Heart right ventricle (tissue), 16 donors: ENCODE results near the gene TIMM44. TPM values are rescaled to one million over a fixed set of nuclear protein-coding genes. Genes with fewer than 3 reads are reported as not detected.

ENCODE experiments used
- ATAC-seq, 8 donors: fragments of 200-7000 bp; cut with Tn5 transposase; one replicate each; pipeline ENCODE4 v1.9.1; 2020; ENCODE audit warnings: mild to moderate bottlenecking in 8 of 8, moderate library complexity in 8 of 8, moderate number of reproducible peaks in 1 of 8
- DNase-seq, 2 donors: peaks; one replicate each; pipeline ENCODE4 v3.0.0-alpha.2; 2020
- H3K27ac ChIP-seq, 10 donors: fragments of 200-600 bp; sonication (generic) in 2 of 10; one replicate each; pipeline versions ENCODE4 v1.5.0 to v1.8.0; 2020 to 2022; ENCODE audit warnings: mild to moderate bottlenecking in 3 of 10
- H3K27me3 ChIP-seq, 7 donors: fragments of 200-600 bp; one replicate each; pipeline ENCODE4 v1.8.0; 2021 to 2022; ENCODE audit warnings: mild to moderate bottlenecking in 2 of 7
- H3K36me3 ChIP-seq, 9 donors: fragments of 200-600 bp; sonication (generic) in 1 of 9; one replicate each; pipeline versions ENCODE4 v1.5.0 to v1.8.0; 2020 to 2022; ENCODE audit warnings: mild to moderate bottlenecking in 2 of 9
- H3K4me1 ChIP-seq, 9 donors: fragments of 200-600 bp; sonication (generic) in 1 of 9; one replicate each; pipeline versions ENCODE4 v1.5.0 to v1.8.0; 2020 to 2022; ENCODE audit warnings: mild to moderate bottlenecking in 4 of 9
- H3K4me3 ChIP-seq, 10 donors: fragments of 200-600 bp; sonication (generic) in 2 of 10; one replicate each; pipeline versions ENCODE4 v1.5.0 to v1.8.0; 2020 to 2022; ENCODE audit warnings: mild to moderate bottlenecking in 7 of 10, moderate library complexity in 2 of 10
- H3K9me3 ChIP-seq, 11 donors: fragments of 200-600 bp in 10 of 11; sonication (generic) in 2 of 11; one replicate each; pipeline versions ENCODE4 v1.5.0 to v1.8.0; 2013 to 2022; ENCODE audit warnings: mild to moderate bottlenecking in 2 of 11, control low read depth in 1 of 11, moderate library complexity in 1 of 11
- WGBS, 2 donors: extraction: QIAGEN DNeasy Blood & Tissue Kit; methylation state at CpG; one replicate each; pipeline ENCODE4 v1.1.7; 2013; ENCODE audit warnings: inconsistent platforms in 1 of 2; 5-methylcytosine and 5-hydroxymethylcytosine counted together
- intact Hi-C, 10 donors: fragments of 100-400 bp; cut with DNase I; formaldehyde crosslinking; loops; one replicate each; pipeline versions ENCODE4 v1.11.1 to v1.14.2; 2022
- polyA plus RNA-seq, 2 donors: library from polyadenylated mRNA; stranded (reverse); fragments of 200-250 nt; gene quantifications; one replicate each; pipeline ENCODE4 v1.2.3, GENCODE V29; 2013
- total RNA-seq, 10 donors: library from RNA; stranded (reverse); fragmentation: NEBNext Ultra II Directional in 3 of 10; extraction: Animal tissue kit (Norgen Biotek cat#: 25700) in 3 of 10; gene quantifications; one replicate each; pipeline versions ENCODE4 v1.2.1 to v1.2.4, GENCODE V29; 2021 to 2023
- TF ChIP-seq, protein P1 (sequence below), 9 donors: fragments of 200-600 bp; sonication (generic) in 2 of 9; IDR thresholded peaks; one replicate each; pipeline versions ENCODE4 v1.5.0 to v1.8.0; 2021 to 2022; ENCODE audit warnings: antibody characterized with exemption in 9 of 9, mild to moderate bottlenecking in 5 of 9, moderate library complexity in 1 of 9
- donor health status: Arrhythmogenic right ventricular cardiomyopathy.
- donor health status: ischemic (EF 13 %, LVEDD 7.1; RV severe dilation, severe dysfunction).
- donor health status: healthy with polysubstance abuse.
- donor health status: DM: no; HTN: yes; CAD: no.
- donor health status: DM: no; HTN: no; CAD: no.
- donor health status: ischemic (EF 25% LVEDD 6.9; RV normal size, moderate dysfunction).
- donor health status: ischemic (EF 25% LVEDD 5.7; RV mildly dilated, moderate dysfunction).
- donor health status: healthy.
- donor health status: DM: yes; HTN: yes; CAD: no.
- donor health status: Ischemic cardiomyopathy.
- donor health status: ischemic (EF 35%, LVEDD 5.7; RV mildly dilated, moderate dysfunction).
- donor health status: nonischemic (EF 11% LVEDD 7.7; RV severe dilation, severe dysfunction).
- donor health status: DM: yes; HTN: yes; CAD: no.
- donor health status: PGD.
- donor health status: ischemic (EF 29% LVEDD 5.4; RV normal size, mild dysfunction).
- donor health status: nonischemic (EF 23%, LVEDD 6.1; RV moderate dilation, normal function).

TIMM44 gene
- total and polyA plus RNA-seq, 12 donors = 54.9 to 188 (median 73.1) TPM

GRCh38 chr19:7928741-7929701 lies 14.4 kb downstream of the TIMM44 start:
- Histone ChIP-seq H3K4me1 (peaks cover 9 to 50% (median 32%) of the 10 kb centered on the region in 9 donors), H3K4me3 (no peak overlapping the region), H3K9me3 (no peaks in the 10 kb centered on the region), H3K36me3 (peaks cover 17 to 48% (median 39%) of the 10 kb centered on the region in 9 donors), H3K27ac (peak overlapping the region in 9 of 10 donors; percentile 29 to 69 (median 56)), H3K27me3 (peaks cover 0 to 8% (median 0%) of the 10 kb centered on the region in 7 donors)
- TF ChIP-seq, protein P1, sequence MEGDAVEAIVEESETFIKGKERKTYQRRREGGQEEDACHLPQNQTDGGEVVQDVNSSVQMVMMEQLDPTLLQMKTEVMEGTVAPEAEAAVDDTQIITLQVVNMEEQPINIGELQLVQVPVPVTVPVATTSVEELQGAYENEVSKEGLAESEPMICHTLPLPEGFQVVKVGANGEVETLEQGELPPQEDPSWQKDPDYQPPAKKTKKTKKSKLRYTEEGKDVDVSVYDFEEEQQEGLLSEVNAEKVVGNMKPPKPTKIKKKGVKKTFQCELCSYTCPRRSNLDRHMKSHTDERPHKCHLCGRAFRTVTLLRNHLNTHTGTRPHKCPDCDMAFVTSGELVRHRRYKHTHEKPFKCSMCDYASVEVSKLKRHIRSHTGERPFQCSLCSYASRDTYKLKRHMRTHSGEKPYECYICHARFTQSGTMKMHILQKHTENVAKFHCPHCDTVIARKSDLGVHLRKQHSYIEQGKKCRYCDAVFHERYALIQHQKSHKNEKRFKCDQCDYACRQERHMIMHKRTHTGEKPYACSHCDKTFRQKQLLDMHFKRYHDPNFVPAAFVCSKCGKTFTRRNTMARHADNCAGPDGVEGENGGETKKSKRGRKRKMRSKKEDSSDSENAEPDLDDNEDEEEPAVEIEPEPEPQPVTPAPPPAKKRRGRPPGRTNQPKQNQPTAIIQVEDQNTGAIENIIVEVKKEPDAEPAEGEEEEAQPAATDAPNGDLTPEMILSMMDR (IDR thresholded peaks at IDR 0.05) = peak in 6 of 9 donors; percentile 4 to 39 (median 24)
- intact Hi-C loops = loop anchor here in 4 of 10 donors (5.0 to 10.0 kb wide), 2 partner anchors 74 to 77 kb away; no protein-coding TSS in a partner anchor
- DNase-seq (no peak), ATAC-seq (peak in 1 of 8 donors; percentile 8)
- WGBS, 2 donors = 61% methylated on average over 23 to 24 of the region's 24 CpGs

GRCh38 chr19:7928334-7928706 lies 15.1 kb downstream of the TIMM44 start:
- no peak overlapping the region for H3K4me3 ChIP-seq

GRCh38 chr19:7927605-7928333 lies 15.7 kb downstream of the TIMM44 start:
- TF ChIP-seq, protein P1 (IDR thresholded peaks at IDR 0.05) = no peak
- 74 to 84% methylated on average over 23 of the region's 23 CpGs for WGBS, 2 donors
- Histone ChIP-seq H3K27ac (peak overlapping the region in 9 of 10 donors; percentile 8 to 69 (median 56)), H3K9me3 (no peaks in the 10 kb centered on the region), H3K27me3 (peaks cover 0 to 8% (median 0%) of the 10 kb centered on the region in 7 donors), H3K4me3 (no peak overlapping the region), H3K36me3 (peaks cover 7 to 41% (median 28%) of the 10 kb centered on the region in 9 donors), H3K4me1 (peaks cover 9 to 53% (median 32%) of the 10 kb centered on the region in 9 donors)
- no peak for DNase-seq
- intact Hi-C loops = loop anchor here in 4 of 10 donors (5.0 to 10.0 kb wide), 2 partner anchors 73 to 75 kb away; no protein-coding TSS in a partner anchor
- peak in 6 of 8 donors; percentile 2 to 46 (median 16) for ATAC-seq

More at GRCh38 chr19:7928334-7928706, 15.1 kb downstream of the TIMM44 start:
- DNase-seq = no peak
- Histone ChIP-seq H3K4me1 (peaks cover 9 to 53% (median 32%) of the 10 kb centered on the region in 9 donors), H3K27me3 (peaks cover 0 to 8% (median 0%) of the 10 kb centered on the region in 7 donors), H3K36me3 (peaks cover 12 to 41% (median 32%) of the 10 kb centered on the region in 9 donors), H3K9me3 (no peaks in the 10 kb centered on the region), H3K27ac (peak overlapping the region in 9 of 10 donors; percentile 8 to 69 (median 56))
- ATAC-seq = peak in 4 of 8 donors; percentile 27 to 41 (median 40)
- TF ChIP-seq, protein P1 (IDR thresholded peaks at IDR 0.05) = no peak
- intact Hi-C loops = loop anchor here in 4 of 10 donors (5.0 to 10.0 kb wide), 2 partner anchors 74 to 76 kb away; no protein-coding TSS in a partner anchor
- WGBS, 2 donors = 49 to 53% methylated on average over 9 of the region's 9 CpGs
